NCI-H226 (cell line): ENCODE measurements around the gene SELENBP1.
"Not testable (repeated sequence)": the region's sequence is repeated elsewhere in the genome, so short reads cannot be mapped to it uniquely, and the experiment has no call there.

ENCODE experiments used
- DNase-seq: peaks from one replicate; pipeline ENCODE4 v3.0.0-alpha.2; 2015

The SELENBP1 gene

DNA sequence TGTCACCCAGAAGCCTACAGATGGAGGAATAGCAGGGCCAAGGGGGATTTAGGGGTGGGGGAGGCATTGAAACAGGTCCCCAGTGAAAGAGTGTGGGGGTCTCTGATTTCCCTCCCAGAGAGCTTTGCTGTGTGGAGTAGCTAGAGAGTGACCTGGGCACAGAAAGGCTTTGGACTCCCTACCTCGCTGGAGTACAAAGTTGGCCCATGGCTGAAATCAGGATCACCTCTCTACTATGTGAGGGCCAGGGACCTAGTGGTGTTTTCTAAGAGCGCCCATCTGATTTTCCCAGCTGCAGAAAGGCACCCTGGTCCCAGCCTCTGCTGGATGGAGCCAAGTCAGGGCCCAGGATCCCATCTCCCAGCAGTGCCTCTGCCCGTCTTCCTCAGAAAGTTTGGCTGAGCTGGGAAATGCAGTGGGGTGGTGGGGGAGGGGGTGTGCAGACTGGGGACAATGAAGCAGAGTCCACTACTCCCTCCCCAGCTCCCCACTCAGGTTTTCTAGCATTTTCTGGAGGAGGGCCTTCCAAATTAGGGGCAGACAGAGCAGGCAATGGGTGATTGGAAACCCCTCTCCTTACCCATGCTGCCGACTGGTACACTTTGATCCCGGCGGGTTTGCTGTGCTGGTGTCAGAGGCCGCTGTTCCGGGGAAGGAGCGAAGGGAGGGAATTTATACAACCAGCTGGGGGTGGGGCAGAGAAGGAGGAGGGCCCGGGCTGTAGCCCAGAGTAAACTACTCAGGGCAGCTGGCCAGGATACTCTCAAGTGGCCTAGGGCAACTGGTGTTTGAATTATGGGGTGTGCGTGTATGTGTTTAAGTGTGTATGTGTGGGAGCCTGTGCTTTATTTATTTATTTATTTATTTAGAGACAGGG lies at the start of gene SELENBP1:
TSS of gene SELENBP1 (minus strand) at position 648 of the 877 bp plus-strand sequence. CDS start at position 584, 64 bp downstream.
- DNase-seq, result peak; percentile 54

- no peak for DNase-seq
Observed at GRCh38 chr1:151419819-151420218, 47.3 kb upstream of the SELENBP1 start.

- no peak for DNase-seq
Observed at GRCh38 chr1:151418081-151418480, 45.6 kb upstream of the SELENBP1 start.

GRCh38 chr1:151416231-151416630 lies 43.7 kb upstream of the SELENBP1 start:
- DNase-seq, result peak; percentile 64

GRCh38 chr1:151411884-151412283 lies 39.4 kb upstream of the SELENBP1 start:
- DNase-seq, result no peak

- peak; percentile 18 for DNase-seq
Observed at GRCh38 chr1:151408891-151409290, 36.4 kb upstream of the SELENBP1 start.

DNA sequence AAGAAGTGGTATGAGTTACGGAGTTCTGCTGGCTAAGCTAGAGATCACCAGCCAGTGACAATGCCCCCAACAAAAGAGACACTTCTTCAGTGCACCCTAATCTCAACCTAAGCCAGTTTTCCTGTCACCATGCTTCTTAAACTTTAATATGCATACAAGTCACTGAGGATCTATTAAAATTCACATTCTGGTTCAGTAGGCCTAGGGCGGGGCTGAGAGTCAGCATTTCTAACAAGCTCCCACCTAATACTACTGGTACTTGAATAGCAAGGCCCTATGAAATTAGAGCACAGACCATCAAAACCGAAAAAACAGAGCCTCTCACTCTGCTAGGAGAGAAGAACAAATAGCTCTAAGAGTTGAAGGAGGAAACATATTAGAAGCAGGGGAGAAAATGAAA lies 34.8 kb upstream of the SELENBP1 start:
- no peak for DNase-seq

DNA sequence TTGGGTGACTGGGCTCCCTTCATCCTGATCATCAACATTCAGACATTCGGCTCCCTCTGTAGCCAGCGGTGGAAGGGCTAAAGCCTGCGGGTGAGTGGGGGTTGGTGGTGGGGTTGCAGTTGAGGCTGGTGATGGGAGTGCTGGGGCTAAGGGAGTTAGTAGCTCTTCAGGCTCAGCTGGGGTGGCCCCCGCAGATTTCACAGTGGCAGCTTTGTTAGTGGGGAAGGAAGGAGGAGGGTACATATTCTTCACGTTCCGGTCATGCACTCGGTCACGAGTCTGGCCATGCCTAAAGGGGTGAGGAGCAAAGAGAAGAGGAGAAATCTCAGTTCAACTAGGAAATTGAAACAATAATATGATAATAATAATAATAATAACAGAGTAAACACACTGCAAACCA lies 33.7 kb upstream of the SELENBP1 start:
- DNase-seq, result no peak

- DNase-seq, result no peak
Observed at GRCh38 chr1:151405187-151405951, 32.9 kb upstream of the SELENBP1 start.

GRCh38 chr1:151403612-151404011 lies 31.1 kb upstream of the SELENBP1 start:
- DNase-seq, result no peak

DNA sequence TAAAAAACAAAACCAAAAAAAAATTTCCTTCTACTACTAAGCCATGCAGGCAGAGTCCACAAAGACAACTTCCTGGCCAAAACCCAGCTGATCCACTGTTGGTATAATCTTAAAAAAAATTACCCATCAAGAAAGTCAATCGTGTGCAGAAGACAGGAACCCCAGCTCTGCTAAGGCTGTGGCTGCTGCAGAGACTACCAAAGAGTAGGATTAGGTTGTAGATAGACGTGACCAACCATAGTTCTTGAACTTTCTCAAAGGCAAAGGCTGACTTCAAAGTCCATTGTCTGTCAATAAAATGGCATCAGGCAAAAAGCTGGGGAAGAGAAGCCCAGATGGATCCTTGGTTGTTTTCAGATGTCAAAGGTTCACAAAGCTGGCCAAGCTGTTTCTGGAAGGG lies 30.3 kb upstream of the SELENBP1 start:
- DNase-seq, result no peak

DNA sequence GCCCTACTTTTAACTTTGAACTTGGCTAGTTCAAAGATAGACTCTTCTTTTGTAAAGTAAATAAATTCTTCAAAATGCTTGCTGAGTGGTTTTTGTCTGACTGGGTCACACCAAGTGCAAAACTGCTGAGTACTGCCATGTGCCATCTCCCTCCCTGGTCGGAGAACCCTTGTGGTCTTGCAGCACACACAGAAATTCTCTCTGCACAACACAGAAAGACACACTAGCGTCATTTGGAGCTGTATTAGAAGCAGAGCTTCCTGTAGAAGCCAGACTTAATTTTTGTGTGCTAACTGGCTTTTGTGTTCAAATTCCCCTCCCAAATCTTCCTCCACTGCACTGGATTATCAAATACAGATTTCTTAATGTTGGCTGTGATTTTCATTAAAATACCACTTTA lies 29.4 kb upstream of the SELENBP1 start:
- DNase-seq, result no peak

DNA sequence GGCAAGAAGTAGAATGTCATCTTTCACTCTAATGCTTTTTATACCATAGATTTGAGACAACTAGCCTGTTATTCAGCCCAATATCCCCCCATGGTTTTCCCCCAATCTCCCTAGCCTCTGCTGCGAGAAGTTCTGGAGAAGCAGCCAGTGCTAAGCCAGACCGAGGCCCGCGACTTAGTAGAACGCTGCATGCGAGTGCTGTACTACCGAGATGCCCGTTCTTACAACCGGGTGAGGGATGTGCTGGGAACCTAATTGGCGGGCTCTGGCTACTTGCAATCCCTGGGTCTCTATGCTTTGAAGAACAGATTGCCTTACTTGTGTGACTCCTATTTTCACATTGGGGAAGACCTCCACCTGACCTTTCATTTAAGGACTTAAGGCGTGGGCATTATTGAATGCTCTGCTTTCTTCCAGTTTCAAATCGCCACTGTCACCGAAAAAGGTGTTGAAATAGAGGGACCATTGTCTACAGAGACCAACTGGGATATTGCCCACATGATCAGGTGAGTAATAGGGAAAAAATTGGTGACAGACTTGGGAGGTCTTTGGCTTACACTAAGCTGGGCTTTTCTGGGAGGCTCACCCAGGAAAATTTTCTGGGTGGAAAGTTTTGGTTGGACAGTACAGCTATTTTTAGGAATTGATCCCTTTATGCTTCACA lies 28.8 kb upstream of the SELENBP1 start:
- DNase-seq, result no peak

- DNase-seq, result peak; percentile 89
Observed at GRCh38 chr1:151399324-151400171, 27.0 kb upstream of the SELENBP1 start, which contains the start of gene PSMB4. Gene PSMB4, plus strand, starts transcription at chr1:151399573. Its CDS starts 15 bp downstream, at chr1:151399588.

- DNase-seq, result not testable (repeated sequence)
Observed at GRCh38 chr1:151396265-151396664, 23.8 kb upstream of the SELENBP1 start.

- DNase-seq, result no peak
Observed at GRCh38 chr1:151393583-151393982, 21.1 kb upstream of the SELENBP1 start.

DNA sequence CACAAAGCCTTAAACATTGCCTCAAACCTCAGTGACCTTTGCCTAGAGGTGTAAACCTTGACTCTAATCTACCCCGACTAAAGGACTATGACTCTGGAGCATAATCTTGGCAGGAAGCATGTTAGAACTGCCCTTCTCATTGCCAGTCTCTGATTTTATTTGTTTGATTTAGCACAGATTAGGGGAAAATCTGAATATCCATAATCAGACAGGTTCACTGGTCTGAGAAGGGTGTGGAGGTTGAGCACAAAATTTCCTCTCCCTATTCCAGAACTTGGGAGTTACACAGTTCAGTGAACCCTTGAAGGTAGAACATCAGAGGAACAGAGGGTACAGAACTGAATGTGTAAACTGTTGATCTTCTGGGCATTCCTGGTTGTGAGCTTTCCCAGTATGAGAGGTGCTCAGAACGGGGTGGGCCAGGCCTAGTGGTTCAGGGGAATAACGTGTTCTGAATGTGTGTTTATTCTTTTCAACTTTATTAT lies 18.6 kb upstream of the SELENBP1 start:
- no peak for DNase-seq

DNA sequence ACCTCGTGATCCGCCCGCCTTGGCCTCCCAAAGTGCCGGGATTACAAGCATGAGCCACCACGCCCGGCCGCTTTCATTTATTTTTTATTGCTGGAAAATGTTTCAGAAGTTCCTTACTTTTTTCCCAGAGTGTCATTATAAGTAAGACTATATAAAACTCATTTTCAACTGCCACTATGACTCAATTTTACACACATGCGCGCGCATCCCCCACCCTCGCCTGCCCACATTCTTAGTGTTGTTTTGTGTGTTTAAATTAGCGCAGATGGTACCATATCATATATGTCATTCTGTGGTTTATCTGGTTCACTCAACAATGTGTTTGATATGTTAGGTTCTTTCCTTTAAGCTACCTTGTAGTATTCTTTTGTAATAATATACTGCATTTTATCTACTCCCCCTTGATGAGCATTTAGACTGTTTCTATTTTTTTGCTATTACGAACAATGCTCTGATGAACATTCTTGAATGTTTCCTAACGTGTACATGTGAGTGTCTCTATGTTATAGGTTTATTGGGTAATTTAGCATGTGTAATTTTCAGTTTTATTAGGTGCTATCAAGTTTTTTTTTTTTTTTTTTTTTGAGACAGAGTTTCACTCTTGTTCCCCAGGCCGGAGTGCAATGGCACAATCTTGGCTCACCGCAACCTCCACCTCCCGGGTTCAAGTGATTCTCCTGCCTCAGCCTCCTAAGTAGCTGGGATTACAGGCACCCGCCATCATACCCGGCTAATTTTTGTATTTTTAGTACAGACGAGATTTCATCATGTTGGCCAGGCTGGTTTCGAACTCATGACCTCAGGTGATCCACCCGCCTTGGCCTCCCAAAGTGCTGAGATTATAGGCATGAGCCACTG lies 17.9 kb upstream of the SELENBP1 start:
- DNase-seq, result not testable (repeated sequence)

DNA sequence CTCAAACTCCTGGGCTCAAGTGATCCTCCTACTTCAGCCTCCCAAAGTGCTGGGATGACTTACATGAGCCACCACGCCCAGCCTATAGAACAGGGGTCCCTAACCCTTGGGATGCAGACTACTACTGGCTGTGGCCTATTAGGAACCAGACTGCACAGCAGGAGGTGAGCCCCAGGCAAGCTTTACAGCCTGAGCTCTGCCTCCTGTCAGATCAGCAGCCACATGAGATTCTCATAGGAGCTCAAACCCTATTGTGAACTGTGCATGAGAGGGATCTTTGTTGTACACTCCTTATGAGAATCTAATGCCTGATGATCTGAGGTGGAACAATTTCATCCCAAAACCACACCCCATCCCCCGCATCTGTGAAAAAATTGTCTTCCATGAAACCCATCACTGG lies 13.5 kb upstream of the SELENBP1 start:
- no peak for DNase-seq

- DNase-seq, result no peak
Observed at GRCh38 chr1:151384584-151384983, 12.1 kb upstream of the SELENBP1 start.
